ENCODE results near the gene TECTB. TPM values are rescaled to one million over a fixed set of nuclear protein-coding genes. Genes with fewer than 3 reads are reported as not detected.

TECTB gene
- total and polyA plus RNA-seq, 9 of the 15 experiments (the other 6 are each of a cell fraction or from before 2014, with no cell fraction given), result not detected

DNA sequence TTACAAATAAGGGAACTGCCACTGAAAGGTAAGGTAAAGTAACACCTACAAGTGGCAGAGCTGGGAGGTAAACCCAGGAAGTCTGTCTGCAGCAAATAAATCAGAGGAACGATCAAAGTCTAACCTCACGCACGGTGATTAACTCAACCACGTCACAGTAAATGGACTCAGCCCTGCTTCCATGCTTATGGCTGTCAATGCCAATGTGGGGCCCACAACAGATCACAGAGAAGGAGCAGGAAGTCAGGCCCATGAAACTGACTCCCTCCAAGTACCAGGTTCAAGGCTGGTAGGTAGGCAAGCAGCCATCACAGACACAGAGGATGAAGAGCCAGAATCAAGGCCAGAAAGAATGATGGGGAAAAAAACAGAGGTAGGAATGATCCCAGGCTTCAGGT, 52.7 kb downstream of the TECTB start (continued):
- TF ChIP-seq, protein P1, sequence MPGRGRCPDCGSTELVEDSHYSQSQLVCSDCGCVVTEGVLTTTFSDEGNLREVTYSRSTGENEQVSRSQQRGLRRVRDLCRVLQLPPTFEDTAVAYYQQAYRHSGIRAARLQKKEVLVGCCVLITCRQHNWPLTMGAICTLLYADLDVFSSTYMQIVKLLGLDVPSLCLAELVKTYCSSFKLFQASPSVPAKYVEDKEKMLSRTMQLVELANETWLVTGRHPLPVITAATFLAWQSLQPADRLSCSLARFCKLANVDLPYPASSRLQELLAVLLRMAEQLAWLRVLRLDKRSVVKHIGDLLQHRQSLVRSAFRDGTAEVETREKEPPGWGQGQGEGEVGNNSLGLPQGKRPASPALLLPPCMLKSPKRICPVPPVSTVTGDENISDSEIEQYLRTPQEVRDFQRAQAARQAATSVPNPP (IDR thresholded peaks at IDR 0.05; ENCODE audit: borderline replicate concordance, insufficient read depth, insufficient read length), result no peak
- TF ChIP-seq, protein P2, sequence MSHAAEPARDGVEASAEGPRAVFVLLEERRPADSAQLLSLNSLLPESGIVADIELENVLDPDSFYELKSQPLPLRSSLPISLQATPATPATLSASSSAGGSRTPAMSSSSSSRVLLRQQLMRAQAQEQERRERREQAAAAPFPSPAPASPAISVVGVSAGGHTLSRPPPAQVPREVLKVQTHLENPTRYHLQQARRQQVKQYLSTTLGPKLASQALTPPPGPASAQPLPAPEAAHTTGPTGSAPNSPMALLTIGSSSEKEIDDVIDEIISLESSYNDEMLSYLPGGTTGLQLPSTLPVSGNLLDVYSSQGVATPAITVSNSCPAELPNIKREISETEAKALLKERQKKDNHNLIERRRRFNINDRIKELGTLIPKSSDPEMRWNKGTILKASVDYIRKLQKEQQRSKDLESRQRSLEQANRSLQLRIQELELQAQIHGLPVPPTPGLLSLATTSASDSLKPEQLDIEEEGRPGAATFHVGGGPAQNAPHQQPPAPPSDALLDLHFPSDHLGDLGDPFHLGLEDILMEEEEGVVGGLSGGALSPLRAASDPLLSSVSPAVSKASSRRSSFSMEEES (CRISPR knock-in tag; IDR thresholded peaks at IDR 0.05), result no peak
- no peak for TF ChIP-seq ESRRB (CRISPR knock-in tag; IDR thresholded peaks at IDR 0.05; ENCODE audit: borderline replicate concordance)

DNA sequence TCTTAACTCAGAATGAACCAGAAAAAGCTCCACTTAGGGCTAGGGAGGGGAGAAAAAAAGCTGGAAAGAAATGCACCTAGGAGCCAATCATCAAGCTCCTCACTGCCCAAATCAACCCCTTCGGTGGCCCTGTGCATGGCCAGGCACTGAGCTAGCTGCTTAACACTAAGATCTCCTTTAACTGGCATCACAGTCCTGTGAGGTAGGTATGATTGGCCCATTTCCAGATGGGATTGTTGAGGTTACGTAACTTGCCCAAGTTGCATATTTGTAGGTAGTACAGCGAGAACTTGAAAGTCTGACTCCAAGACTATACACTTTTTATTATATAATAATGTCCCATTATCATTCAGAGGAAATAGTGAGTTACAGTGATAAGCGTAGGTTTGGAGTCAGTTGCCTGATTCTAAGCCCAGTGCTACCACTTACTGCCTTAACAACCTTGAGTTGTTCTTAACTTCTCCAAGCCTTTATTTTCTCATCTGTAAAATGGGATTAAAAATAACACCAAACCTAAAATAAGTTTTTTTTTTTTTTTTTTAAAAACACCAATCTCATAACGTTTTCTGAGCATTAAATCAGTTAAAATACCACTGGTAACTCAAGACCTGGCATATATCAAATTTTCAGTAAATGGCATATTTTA, 53.5 kb downstream of the TECTB start:
- 35% methylated on average over 4 of the region's 5 CpGs for WGBS (ENCODE audit: insufficient coverage, low coverage, missing lambda C conversion rate)
- ChIA-PET CTCF (ENCODE audit: low intra/inter-chr PET ratio) (no interaction called here), POLR2A (no interaction called here)
- peaks cover 0 to 3% of the 10 kb centered on the region in 2 experiments; a peak in 2 of 5 replicates for H3K27me3 ChIP-seq (ENCODE audit: control insufficient read depth in 2 of 2, insufficient read depth in 2 of 2, low read length in 2 of 2)
- intact Hi-C loops (cut with micrococcal nuclease) (no loop called here), in situ Hi-C loops (cut with MboI) (no loop called here)
- H3K4me1 ChIP-seq (replicated peaks in 1 of 2; ENCODE audit: control insufficient read depth in 2 of 2, insufficient read depth in 2 of 2, low read length in 2 of 2), result peaks cover 0 to 7% of the 10 kb centered on the region in 2 experiments; a peak in 2 of 5 replicates
- H3K9me1 ChIP-seq (ENCODE audit: control insufficient read depth, insufficient read depth, low read length), result no peaks in the 10 kb centered on the region
- TF ChIP-seq RBM25 (IDR thresholded peaks at IDR 0.05; ENCODE audit: low read depth, low read length, severe bottlenecking) (peak; percentile 77), ZNF311 (CRISPR knock-in tag; IDR thresholded peaks at IDR 0.05) (no peak)
- no peak overlapping the region for H3K4me2 ChIP-seq (ENCODE audit: insufficient read depth, low read length)
- no peak overlapping the region for H3K9ac ChIP-seq (ENCODE audit: insufficient read depth in 1 of 2, low read depth in 2 of 2, low read length in 2 of 2)
- no TSS peak for BruUV-seq (replicated peaks)
- DNase-seq (ENCODE audit: extremely low read depth in 1 of 4, low spot score in 3 of 4) (no peak), FAIRE-seq (no peak), ATAC-seq (no peak)
- no peak overlapping the region for H3K4me3 ChIP-seq
- H2AFZ ChIP-seq (ENCODE audit: low read depth, low read length), result no peak overlapping the region
- H3K9me3 ChIP-seq (replicated peaks; ENCODE audit: control insufficient read depth, insufficient read depth, low read depth, low read length), result no peaks in the 10 kb centered on the region
- no peaks in the 10 kb centered on the region for H3K79me2 ChIP-seq (ENCODE audit: control insufficient read depth, insufficient read depth, low read length)
- no peaks in the 10 kb centered on the region for H3K36me3 ChIP-seq (ENCODE audit: control insufficient read depth, insufficient read depth, low read length)
- no peaks in the 10 kb centered on the region for H4K20me1 ChIP-seq (replicated peaks; ENCODE audit: control insufficient read depth, insufficient read depth, low read length)
- no peak overlapping the region for H3K27ac ChIP-seq (ENCODE audit: extremely low read depth, low read depth, low read length)
